CD14-positive monocyte (primary cell): ENCODE measurements around the gene HEBP1. TPM values are rescaled to one million over a fixed set of nuclear protein-coding genes. Genes with fewer than 3 reads are reported as not detected.
A peak's percentile ranks its signal among the peaks of the same experiment; 100 is the strongest.

Experiments used
- DNase-seq, 3 donors: peaks; one replicate each; pipeline ENCODE4 v3.0.0-alpha.2; 2011 to 2022
- H2AFZ ChIP-seq: 2 replicates; pipeline ENCODE4 v1.6.0; 2012; ENCODE audit warnings: mild to moderate bottlenecking, low read depth, low read length, inconsistent platforms; ENCODE audit not compliant: insufficient read depth, poor library complexity, severe bottlenecking
- H3K27ac ChIP-seq, 2 donors: 1 replicate in 1 of 2; 2 replicates in 1 of 2; pipeline ENCODE4 v1.5.1; 2012 to 2013; ENCODE audit warnings: low read length in 2 of 2, control low read depth in 1 of 2, inconsistent platforms in 1 of 2, low read depth in 1 of 2, mild to moderate bottlenecking in 1 of 2
- H3K27me3 ChIP-seq, 2 donors: one replicate each; pipeline versions ENCODE4 v1.6.0 to v1.6.1; 2011 to 2013; ENCODE audit warnings: low read length in 2 of 2; ENCODE audit not compliant: control insufficient read depth in 2 of 2, insufficient read depth in 2 of 2
- H3K36me3 ChIP-seq, 2 donors: replicated peaks in 1 of 2; 1 replicate in 1 of 2; 2 replicates in 1 of 2; pipeline versions ENCODE4 v1.5.1 to v1.6.1; 2012 to 2013; ENCODE audit warnings: low read length in 2 of 2, control low read depth in 1 of 2, inconsistent platforms in 1 of 2, mild to moderate bottlenecking in 1 of 2; ENCODE audit not compliant: insufficient read depth in 2 of 2, control insufficient read depth in 1 of 2
- H3K4me1 ChIP-seq, 2 donors: 1 replicate in 1 of 2; 2 replicates in 1 of 2; pipeline versions ENCODE4 v1.5.1 to v1.6.1; 2012 to 2013; ENCODE audit warnings: low read length in 2 of 2, control low read depth in 1 of 2, inconsistent platforms in 1 of 2, mild to moderate bottlenecking in 1 of 2, moderate library complexity in 1 of 2; ENCODE audit not compliant: insufficient read depth in 2 of 2, control insufficient read depth in 1 of 2
- H3K4me2 ChIP-seq: replicated peaks from 2 replicates; pipeline ENCODE3; 2012; ENCODE audit warnings: low read length, moderate library complexity, mild to moderate bottlenecking; ENCODE audit not compliant: poor library complexity, severe bottlenecking; ENCODE audit errors: extremely low read depth
- H3K4me3 ChIP-seq, 3 experiments: fragments of 200-600 bp in 1 of 3; sonication (generic) in 1 of 3; replicated peaks in 1 of 3; 1 replicate in 2 of 3; 2 replicates in 1 of 3; pipeline ENCODE4 v1.5.1; 2011 to 2013; ENCODE audit warnings: low read length in 3 of 3, mild to moderate bottlenecking in 3 of 3, control low read depth in 2 of 3, low read depth in 2 of 3, inconsistent platforms in 1 of 3, moderate library complexity in 1 of 3
- H3K79me2 ChIP-seq: 2 replicates; pipeline ENCODE4 v1.6.0; 2012; ENCODE audit warnings: mild to moderate bottlenecking, control low read depth, inconsistent platforms, low read length, moderate library complexity; ENCODE audit not compliant: insufficient read depth
- H3K9ac ChIP-seq: 2 replicates; pipeline ENCODE4 v1.6.0; 2017; ENCODE audit warnings: low read length, mild to moderate bottlenecking; ENCODE audit not compliant: insufficient read depth, poor library complexity, severe bottlenecking
- H3K9me3 ChIP-seq, 2 donors: replicated peaks in 1 of 2; 1 replicate in 1 of 2; 2 replicates in 1 of 2; pipeline versions ENCODE4 v1.5.1 to v1.6.1; 2012 to 2013; ENCODE audit warnings: low read length in 2 of 2, control low read depth in 1 of 2; ENCODE audit not compliant: control insufficient read depth in 1 of 2, insufficient read depth in 1 of 2
- H4K20me1 ChIP-seq: 2 replicates; pipeline ENCODE4 v1.6.0; 2012; ENCODE audit warnings: mild to moderate bottlenecking, low read length, control low read depth, moderate library complexity; ENCODE audit not compliant: insufficient read depth
- H3K27ac Mint-ChIP-seq, 7 donors: one replicate each; pipeline ENCODE4 v1.8.0; 2020; ENCODE audit warnings: mild to moderate bottlenecking in 7 of 7, mixed read lengths in 7 of 7, moderate library complexity in 6 of 7, inconsistent platforms in 2 of 7
- H3K27me3 Mint-ChIP-seq, 3 donors: one replicate each; pipeline ENCODE4 v1.8.0; 2021 to 2022; ENCODE audit warnings: low read depth in 3 of 3, mild to moderate bottlenecking in 3 of 3, mixed read lengths in 3 of 3, moderate library complexity in 3 of 3, inconsistent platforms in 1 of 3
- H3K36me3 Mint-ChIP-seq, 2 donors: one replicate each; pipeline ENCODE4 v1.8.0; 2020; ENCODE audit warnings: mixed read lengths in 2 of 2, inconsistent platforms in 1 of 2, mild to moderate bottlenecking in 1 of 2
- H3K4me1 Mint-ChIP-seq: one replicate; pipeline ENCODE4 v1.8.0; 2020; ENCODE audit warnings: mild to moderate bottlenecking, mixed read lengths
- H3K4me3 Mint-ChIP-seq, 2 donors: one replicate each; pipeline ENCODE4 v1.8.0; 2020; ENCODE audit warnings: mild to moderate bottlenecking in 2 of 2, mixed read lengths in 2 of 2, moderate library complexity in 1 of 2
- H3K9me3 Mint-ChIP-seq, 7 donors: one replicate each; pipeline ENCODE4 v1.8.0; 2020 to 2022; ENCODE audit warnings: mixed read lengths in 7 of 7, mild to moderate bottlenecking in 6 of 7, moderate library complexity in 6 of 7, inconsistent platforms in 2 of 7
- WGBS: methylation state at CpG from one replicate; pipeline ENCODE4 v1.1.5; 2013; ENCODE audit warnings: missing lambda C conversion rate; ENCODE audit not compliant: insufficient coverage; 5-methylcytosine and 5-hydroxymethylcytosine counted together
- intact Hi-C, 2 donors: fragments of 100-400 bp; cut with micrococcal nuclease; formaldehyde crosslinking; loops; one replicate each; pipeline versions ENCODE4 v1.15.0 to v1.15.1; 2023
- polyA plus RNA-seq, 3 donors: library from polyadenylated mRNA; depleted of rRNA in 1 of 3; unstranded in 2 of 3; stranded (reverse) in 1 of 3; fragments of 300-500 nt in 2 of 3; fragments of >200 nt in 1 of 3; fragmentation: Illumina TruSeq in 2 of 3; gene quantifications; 1 replicate in 2 of 3; 2 replicates in 1 of 3; pipeline ENCODE4 v1.2.3, GENCODE V29; 2012 to 2021
- TF ChIP-seq, protein P1 (sequence below): fragments of 200-600 bp; IDR thresholded peaks from one replicate; pipeline ENCODE4 v1.8.0; 2022; ENCODE audit warnings: antibody characterized with exemption, mild to moderate bottlenecking

HEBP1 gene
- polyA plus RNA-seq, 3 donors, result 33.4 to 89.3 (median 71.3) TPM

DNA sequence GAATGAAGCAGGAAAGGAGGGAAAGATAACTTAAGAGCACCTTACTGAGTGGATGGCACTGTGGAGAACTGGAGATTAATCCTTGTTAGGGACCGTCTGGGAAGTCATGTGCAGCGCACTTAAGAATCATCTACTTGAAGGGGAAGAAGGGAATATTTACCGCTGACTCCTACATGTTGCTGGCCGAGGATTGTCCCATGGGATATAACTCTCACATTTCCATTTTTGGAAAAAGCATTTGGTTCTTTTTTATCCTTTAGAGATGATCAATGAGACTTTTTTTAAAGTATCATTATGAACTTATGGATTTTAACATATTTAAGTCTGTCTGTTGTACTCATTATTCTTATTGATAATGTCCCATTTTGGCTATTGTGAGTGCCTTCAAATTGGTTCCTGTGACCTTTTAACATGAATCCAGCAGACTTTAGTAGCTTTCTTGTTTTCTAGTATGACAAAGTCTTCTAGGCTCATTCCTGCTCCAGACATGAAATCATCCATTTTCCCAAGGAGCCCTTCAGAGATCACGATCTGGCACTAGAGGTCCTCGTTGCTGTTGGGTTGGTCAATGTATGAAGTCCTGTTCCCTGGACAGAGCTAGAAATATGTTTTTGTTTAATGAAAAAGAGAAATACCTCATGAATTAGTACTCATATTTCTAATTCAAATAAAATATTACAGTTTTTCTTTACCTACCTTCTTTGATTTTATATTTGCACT, 23.9 kb upstream of the HEBP1 start:
- H3K79me2 ChIP-seq, result no peaks in the 10 kb centered on the region
- WGBS, result no CpG with 5 or more reads among the region's 6 CpGs
- peak in 1 of 3 donors; percentile 43 for DNase-seq
- no peaks in the 10 kb centered on the region for H3K27me3 Mint-ChIP-seq
- H3K9me3 ChIP-seq, result no peaks in the 10 kb centered on the region
- no peaks in the 10 kb centered on the region for H4K20me1 ChIP-seq
- intact Hi-C loops, result no loop called here
- no peaks in the 10 kb centered on the region for H3K27me3 ChIP-seq
- H3K36me3 Mint-ChIP-seq, result no peaks in the 10 kb centered on the region
- H2AFZ ChIP-seq, result no peak overlapping the region
- H3K4me1 ChIP-seq, result no peaks in the 10 kb centered on the region
- TF ChIP-seq, protein P1, sequence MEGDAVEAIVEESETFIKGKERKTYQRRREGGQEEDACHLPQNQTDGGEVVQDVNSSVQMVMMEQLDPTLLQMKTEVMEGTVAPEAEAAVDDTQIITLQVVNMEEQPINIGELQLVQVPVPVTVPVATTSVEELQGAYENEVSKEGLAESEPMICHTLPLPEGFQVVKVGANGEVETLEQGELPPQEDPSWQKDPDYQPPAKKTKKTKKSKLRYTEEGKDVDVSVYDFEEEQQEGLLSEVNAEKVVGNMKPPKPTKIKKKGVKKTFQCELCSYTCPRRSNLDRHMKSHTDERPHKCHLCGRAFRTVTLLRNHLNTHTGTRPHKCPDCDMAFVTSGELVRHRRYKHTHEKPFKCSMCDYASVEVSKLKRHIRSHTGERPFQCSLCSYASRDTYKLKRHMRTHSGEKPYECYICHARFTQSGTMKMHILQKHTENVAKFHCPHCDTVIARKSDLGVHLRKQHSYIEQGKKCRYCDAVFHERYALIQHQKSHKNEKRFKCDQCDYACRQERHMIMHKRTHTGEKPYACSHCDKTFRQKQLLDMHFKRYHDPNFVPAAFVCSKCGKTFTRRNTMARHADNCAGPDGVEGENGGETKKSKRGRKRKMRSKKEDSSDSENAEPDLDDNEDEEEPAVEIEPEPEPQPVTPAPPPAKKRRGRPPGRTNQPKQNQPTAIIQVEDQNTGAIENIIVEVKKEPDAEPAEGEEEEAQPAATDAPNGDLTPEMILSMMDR, result peak; percentile 35
- H3K27ac Mint-ChIP-seq, result no peak overlapping the region
- no peaks in the 10 kb centered on the region for H3K36me3 ChIP-seq
- H3K4me2 ChIP-seq, result no peak overlapping the region
- H3K4me3 ChIP-seq, result no peak overlapping the region
- no peak overlapping the region for H3K4me3 Mint-ChIP-seq
- H3K9me3 Mint-ChIP-seq, result no peaks in the 10 kb centered on the region
- H3K9ac ChIP-seq, result no peak overlapping the region
- peaks cover 11% of the 10 kb centered on the region for H3K4me1 Mint-ChIP-seq
- H3K27ac ChIP-seq, result no peak overlapping the region

- Mint-ChIP-seq H3K27ac (no peak overlapping the region), H3K36me3 (no peaks in the 10 kb centered on the region), H3K27me3 (no peaks in the 10 kb centered on the region), H3K9me3 (no peaks in the 10 kb centered on the region), H3K4me3 (no peak overlapping the region), H3K4me1 (peaks cover 8% of the 10 kb centered on the region)
- WGBS, result 78% methylated on average over 1 of the region's 6 CpGs
- H3K4me2 ChIP-seq, result no peak overlapping the region
- DNase-seq, result no peak
- TF ChIP-seq, protein P1, result no peak
- no peaks in the 10 kb centered on the region for H3K9me3 ChIP-seq
- no peak overlapping the region for H3K27ac ChIP-seq
- H3K79me2 ChIP-seq, result no peaks in the 10 kb centered on the region
- intact Hi-C loops, result no loop called here
- H3K36me3 ChIP-seq, result no peaks in the 10 kb centered on the region
- no peak overlapping the region for H2AFZ ChIP-seq
- no peak overlapping the region for H3K4me3 ChIP-seq
- no peaks in the 10 kb centered on the region for H3K4me1 ChIP-seq
- no peaks in the 10 kb centered on the region for H4K20me1 ChIP-seq
- H3K9ac ChIP-seq, result no peak overlapping the region
- H3K27me3 ChIP-seq, result no peaks in the 10 kb centered on the region
Observed at GRCh38 chr12:13022851-13023271, 22.8 kb upstream of the HEBP1 start.
